Inferior parietal cortex (tissue), 1 donor: ENCODE measurements around the gene CLDN12.

Experiments used
- DNase-seq: peaks from one replicate; pipeline ENCODE4 v3.0.0-alpha.2; 2016; ENCODE audit errors: extremely low spot score

Gene CLDN12

GRCh38 chr7:90403174-90404113 lies at the start of gene CLDN12:
Gene CLDN12, plus strand, starts transcription at chr7:90403461. Its CDS starts 9,216 bp downstream, at chr7:90412677.
- peak; percentile 82 for DNase-seq

GRCh38 chr7:90383422-90383821 lies 19.8 kb upstream of the CLDN12 start:
- DNase-seq: no peak

GRCh38 chr7:90383861-90384260 lies 19.4 kb upstream of the CLDN12 start:
- no peak for DNase-seq

DNA sequence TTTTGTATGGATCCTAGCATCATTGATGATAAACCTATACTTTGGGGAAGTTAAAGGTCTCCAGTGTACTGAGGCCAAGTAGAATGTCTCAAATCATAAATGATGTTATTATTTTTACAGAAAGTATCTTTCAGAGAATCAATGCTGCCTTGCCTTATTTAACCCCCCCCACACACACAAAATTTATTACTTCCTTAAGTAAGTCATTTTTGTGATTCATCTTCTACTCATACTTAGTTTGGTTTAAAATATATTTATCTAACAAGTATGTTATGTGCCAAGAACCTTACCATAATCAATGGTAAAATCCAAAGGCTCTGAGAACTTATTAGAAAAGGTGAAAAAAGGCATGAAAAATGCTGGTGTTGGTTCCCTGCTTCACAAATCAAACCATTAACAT lies 18.8 kb upstream of the CLDN12 start:
- DNase-seq: no peak

GRCh38 chr7:90387470-90388240 lies 15.6 kb upstream of the CLDN12 start:
- DNase-seq: no peak

DNA sequence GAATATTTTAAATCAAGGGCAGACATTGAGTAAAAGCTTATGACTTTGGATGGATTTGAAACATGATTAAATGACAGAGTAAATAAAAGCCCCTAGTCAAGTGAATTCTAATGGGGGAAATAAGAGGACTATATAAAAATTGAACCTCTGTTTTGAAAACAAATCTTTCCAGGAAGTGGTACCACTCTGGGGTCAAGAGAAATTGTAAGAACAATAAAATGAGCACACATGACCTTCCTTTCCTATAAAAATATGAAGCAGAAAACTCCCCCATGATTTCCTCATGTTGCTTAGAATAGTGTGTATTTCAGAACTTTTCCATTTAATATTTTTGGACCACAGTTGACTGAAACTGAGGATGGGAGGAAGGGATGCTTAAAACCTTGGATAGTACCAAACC lies 12.3 kb upstream of the CLDN12 start:
- DNase-seq: no peak

- DNase-seq: no peak
Measured at GRCh38 chr7:90391488-90391887, 11.8 kb upstream of the CLDN12 start.

GRCh38 chr7:90396420-90396819 lies 6.8 kb upstream of the CLDN12 start:
- DNase-seq: no peak

GRCh38 chr7:90401989-90402388 lies 1.3 kb upstream of the CLDN12 start:
- DNase-seq: no peak

DNA sequence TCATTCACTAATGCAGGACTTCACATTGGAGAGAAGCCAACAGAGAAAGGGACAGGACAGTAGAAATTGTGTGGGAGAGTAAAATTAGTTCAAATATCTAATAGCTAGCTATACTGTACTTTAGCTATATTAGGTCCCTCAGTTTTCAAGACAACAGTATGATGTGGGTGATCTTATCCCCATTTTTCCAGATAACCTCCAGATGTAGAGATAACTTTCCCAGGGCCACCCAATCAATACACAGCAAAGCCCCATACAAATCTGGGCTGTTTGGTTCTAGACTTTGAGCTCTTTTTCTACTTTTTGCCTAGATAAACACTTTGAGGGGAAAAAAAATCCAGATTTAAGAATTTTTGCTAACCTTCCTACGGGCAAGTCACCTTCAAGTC lies 482 bp upstream of the CLDN12 start:
- DNase-seq: no peak

DNA sequence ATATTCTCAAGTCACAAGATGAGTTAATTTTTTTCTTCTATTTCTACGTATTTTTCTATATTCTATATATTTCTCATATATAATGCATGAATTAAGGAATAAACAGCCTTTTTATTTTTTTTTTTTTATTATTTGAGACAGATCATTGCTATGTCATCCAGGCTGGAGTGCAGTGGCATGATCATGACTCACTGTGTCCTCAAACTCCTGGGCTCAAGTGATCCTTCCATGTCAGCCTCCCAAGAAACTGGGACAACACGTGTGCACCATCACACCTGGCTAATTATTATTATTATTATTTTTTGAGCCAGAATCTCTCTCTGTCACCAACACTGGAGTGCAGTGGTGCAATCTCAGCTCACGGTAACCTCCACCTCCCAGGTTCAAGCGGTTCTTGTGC lies 1.5 kb downstream of the CLDN12 start:
- no peak for DNase-seq

- DNase-seq: peak; percentile 73
Measured at GRCh38 chr7:90407484-90407821, 4.2 kb downstream of the CLDN12 start.

DNA sequence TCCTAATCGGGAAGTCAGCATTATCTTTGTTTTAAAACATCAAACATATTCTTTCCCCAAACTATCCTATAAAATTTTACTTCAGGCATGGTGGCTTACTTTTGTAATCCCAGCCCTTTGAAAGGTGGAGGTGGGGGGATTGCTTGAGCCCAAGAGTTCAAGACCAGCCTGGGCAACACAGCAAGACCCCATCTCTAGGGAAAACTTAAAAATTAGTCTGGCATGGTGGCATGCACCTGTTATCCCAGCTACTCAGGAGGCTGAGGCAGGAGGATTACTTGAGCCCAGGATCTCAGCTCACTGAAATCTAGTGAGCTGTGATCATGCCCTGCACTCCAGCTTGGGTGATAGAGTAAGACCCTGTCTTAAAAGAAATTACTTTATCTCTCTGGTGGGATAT lies 4.9 kb downstream of the CLDN12 start:
- DNase-seq: no peak

DNA sequence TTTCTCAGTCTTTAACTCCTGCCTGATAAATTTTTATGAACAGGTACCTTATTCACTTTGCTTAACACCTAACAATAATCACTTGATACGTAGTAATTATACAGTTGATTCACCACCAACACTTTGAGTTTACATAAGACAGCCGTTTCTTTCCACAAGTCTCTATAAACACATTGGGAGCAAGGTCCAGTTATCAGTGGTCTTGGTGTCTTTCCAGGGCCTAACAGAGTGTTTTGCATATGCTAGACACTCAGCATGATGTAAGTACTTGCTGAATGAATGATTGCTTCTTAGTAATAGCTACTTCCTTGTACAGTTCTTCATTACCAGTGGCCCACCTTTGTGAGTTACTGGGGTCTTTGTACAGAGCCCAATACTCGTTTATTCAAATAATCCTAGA lies 6.4 kb downstream of the CLDN12 start:
- DNase-seq: no peak

DNA sequence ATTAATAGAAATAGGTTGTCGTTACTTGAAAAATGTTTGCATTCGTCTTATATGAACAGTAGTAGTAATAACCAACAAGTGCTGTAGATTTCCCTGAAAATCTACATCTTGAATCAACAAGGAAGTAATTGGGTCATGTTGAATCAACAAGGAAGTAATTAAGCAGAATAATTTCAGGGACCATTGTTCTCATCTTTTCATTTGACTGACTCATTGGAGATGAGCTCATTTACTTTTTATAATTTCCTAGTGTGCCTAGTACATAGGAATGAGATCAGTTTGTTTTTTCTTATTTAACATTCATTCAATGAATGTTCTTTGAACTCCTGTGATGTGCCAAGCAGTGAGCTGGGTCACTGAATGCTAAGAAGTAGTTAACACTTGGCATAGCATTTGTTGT lies 8.2 kb downstream of the CLDN12 start:
- no peak for DNase-seq

GRCh38 chr7:90412458-90413184 lies 9.4 kb downstream of the CLDN12 start:
- DNase-seq: no peak

GRCh38 chr7:90413185-90413528 lies 9.9 kb downstream of the CLDN12 start:
- DNase-seq: no peak

GRCh38 chr7:90421651-90422050 lies 18.4 kb downstream of the CLDN12 start:
- DNase-seq: no peak

- no peak for DNase-seq
Measured at GRCh38 chr7:90424720-90425119, 21.5 kb downstream of the CLDN12 start.

DNA sequence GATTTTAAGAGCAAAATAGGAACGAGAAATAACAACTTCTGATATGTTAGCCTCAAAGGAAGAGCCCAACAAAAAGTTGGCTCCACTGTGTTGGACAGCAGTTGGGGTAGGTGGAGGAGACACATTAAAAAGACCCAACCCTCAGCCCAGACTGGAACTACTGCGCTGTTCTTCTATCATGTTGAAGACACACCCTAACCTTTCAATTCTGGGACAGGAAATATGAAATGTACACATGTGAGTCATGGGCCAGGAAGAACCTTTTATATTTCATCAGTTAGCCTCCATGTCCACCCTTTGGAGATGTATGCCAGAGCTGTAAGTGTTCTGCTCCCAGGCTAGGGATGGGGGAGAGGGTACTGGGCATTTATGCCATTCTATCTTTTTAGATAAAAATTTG lies 22.1 kb downstream of the CLDN12 start:
- no peak for DNase-seq

DNA sequence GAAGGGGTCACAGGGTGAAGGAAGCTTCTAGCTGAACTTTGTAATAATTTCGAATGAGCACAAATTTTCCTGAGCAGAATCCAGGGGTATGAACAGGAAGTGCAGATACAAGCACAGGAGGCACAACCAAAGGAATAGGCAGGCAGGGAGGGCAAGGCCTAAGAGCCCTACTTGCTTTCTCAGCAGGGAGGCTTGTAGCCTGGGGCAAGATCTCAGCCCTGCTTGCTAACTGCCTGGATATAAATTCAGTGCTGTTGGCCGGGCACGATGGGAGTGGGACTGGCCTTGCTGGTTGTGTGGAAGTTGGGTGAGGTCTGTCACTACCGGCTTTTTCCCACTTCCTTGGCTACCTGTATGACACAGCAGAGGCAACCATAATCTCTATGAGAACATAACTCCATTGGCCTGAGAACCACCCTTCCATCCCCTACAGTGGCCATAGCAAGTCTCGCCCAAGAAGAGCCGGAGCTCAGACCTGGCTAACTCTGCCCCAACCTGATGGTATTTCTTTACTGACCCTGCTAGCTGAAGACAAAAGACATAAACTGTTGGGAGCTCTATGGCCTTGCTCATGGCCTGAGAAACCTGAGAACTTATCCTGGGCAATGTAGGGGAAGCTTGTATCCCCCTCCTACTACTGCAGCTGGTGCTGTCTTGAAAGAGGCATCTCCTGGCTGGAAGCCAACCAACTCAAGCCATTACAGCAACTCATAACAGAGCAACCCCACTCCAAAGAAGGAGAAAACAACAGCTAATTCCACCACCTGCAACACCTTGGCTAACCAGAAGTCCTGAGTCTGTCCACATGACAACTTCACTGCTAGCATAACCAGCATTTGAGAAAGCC lies 27.6 kb downstream of the CLDN12 start:
- no peak for DNase-seq

- DNase-seq: no peak
Measured at GRCh38 chr7:90432752-90433151, 29.5 kb downstream of the CLDN12 start.
